Nephron progenitor cell (in vitro differentiated cells): ENCODE data around the gene OXER1.

Experiments
- DNase-seq: peaks from one replicate; pipeline ENCODE4 v3.0.0; 2021
- H3K27ac Mint-ChIP-seq: 2 replicates; pipeline ENCODE4 v1.8.0; 2021; ENCODE audit warnings: mild to moderate bottlenecking, moderate library complexity, mixed read lengths
- H3K27me3 Mint-ChIP-seq: 2 replicates; pipeline ENCODE4 v1.8.0; 2021; ENCODE audit warnings: mild to moderate bottlenecking, low read depth, mixed read lengths; ENCODE audit not compliant: poor library complexity
- H3K36me3 Mint-ChIP-seq: 2 replicates; pipeline ENCODE4 v1.8.0; 2021; ENCODE audit warnings: low read depth, mixed read lengths
- H3K4me1 Mint-ChIP-seq: 2 replicates; pipeline ENCODE4 v1.8.0; 2021; ENCODE audit warnings: mixed read lengths
- H3K4me3 Mint-ChIP-seq: 2 replicates; pipeline ENCODE4 v1.8.0; 2021; ENCODE audit warnings: mild to moderate bottlenecking, moderate library complexity, mixed read lengths
- H3K9me3 Mint-ChIP-seq: 2 replicates; pipeline ENCODE4 v1.8.0; 2021; ENCODE audit warnings: mild to moderate bottlenecking, moderate library complexity, mixed read lengths
- TF ChIP-seq, protein P1 (sequence below): fragments of 200-600 bp; sonication (generic); IDR thresholded peaks from 2 replicates; pipeline ENCODE4 v1.5.0; 2021; ENCODE audit warnings: antibody characterized with exemption

The OXER1 gene

DNA sequence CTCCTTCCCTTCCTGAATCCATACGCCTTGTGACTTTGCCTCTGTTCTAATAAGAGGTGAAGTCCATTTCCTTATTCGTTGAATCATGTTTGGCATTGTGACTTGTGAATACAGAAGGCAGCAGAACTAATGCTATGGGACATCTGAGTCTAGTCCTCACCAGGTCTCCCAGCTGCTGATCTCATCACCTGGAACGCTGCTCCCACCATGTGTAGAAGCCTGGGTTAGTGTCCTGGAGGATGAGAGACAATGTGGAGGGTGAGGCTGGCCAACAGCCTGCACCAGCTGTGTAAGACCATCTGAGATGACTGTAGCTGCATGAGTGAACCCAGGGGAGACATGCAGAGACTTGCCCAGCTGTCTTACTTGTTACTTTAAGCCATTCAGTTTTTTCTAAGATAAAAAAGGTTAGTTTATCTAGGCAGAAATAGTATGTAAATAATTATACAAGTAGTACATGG, 31.9 kb upstream of the OXER1 start:
- DNase-seq: no peak
- Mint-ChIP-seq H3K27ac (peak overlapping the region; percentile 12), H3K27me3 (peaks cover 27% of the 10 kb centered on the region), H3K4me1 (peaks cover 35% of the 10 kb centered on the region), H3K4me3 (no peak overlapping the region), H3K9me3 (peaks cover 15% of the 10 kb centered on the region), H3K36me3 (peaks cover 29% of the 10 kb centered on the region)
- TF ChIP-seq, protein P1, sequence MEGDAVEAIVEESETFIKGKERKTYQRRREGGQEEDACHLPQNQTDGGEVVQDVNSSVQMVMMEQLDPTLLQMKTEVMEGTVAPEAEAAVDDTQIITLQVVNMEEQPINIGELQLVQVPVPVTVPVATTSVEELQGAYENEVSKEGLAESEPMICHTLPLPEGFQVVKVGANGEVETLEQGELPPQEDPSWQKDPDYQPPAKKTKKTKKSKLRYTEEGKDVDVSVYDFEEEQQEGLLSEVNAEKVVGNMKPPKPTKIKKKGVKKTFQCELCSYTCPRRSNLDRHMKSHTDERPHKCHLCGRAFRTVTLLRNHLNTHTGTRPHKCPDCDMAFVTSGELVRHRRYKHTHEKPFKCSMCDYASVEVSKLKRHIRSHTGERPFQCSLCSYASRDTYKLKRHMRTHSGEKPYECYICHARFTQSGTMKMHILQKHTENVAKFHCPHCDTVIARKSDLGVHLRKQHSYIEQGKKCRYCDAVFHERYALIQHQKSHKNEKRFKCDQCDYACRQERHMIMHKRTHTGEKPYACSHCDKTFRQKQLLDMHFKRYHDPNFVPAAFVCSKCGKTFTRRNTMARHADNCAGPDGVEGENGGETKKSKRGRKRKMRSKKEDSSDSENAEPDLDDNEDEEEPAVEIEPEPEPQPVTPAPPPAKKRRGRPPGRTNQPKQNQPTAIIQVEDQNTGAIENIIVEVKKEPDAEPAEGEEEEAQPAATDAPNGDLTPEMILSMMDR: no peak

GRCh38 chr2:42795275-42795674, 31.3 kb upstream of the OXER1 start:
- H3K27ac Mint-ChIP-seq: no peak overlapping the region
- H3K4me1 Mint-ChIP-seq: peaks cover 39% of the 10 kb centered on the region
- TF ChIP-seq, protein P1: no peak
- H3K27me3 Mint-ChIP-seq: peaks cover 33% of the 10 kb centered on the region
- DNase-seq: no peak
- H3K36me3 Mint-ChIP-seq: peaks cover 29% of the 10 kb centered on the region
- peaks cover 15% of the 10 kb centered on the region for H3K9me3 Mint-ChIP-seq
- no peak overlapping the region for H3K4me3 Mint-ChIP-seq

DNA sequence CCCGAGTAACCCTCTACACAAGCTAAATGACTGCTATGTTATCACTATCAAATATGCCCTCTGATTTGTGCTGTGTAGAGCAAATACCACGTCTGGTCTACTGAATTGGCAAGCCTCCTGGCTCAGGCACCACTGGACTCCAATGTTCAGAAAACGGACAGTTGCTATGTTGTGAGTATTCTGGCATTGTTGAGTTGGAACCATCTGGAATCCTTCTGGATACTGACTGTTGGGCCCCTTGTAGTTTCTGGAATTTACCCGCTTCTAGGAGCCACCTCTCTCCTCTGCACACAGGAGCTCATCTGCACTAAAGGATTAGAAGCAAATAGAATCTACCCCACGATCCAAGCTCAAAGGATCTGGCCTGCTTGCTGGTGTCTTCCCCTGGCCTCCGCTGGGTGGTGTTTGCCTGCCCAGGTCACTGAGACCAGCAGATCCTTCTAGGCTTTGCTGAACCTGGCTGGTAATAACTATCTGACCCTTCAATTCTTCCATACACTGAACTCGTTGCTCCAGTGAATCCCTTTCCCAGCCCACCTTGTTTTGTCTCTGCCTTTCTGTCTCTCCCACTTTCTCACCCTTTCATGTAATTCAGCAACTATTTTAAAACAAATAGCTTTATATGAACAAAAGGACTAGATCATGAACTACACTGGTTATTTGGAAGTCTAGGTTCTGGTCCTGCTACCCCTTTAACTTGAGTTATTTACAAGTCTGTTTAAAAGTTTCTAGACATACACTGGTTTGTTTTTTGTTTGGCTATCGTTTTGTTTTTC, 30.5 kb upstream of the OXER1 start:
- Mint-ChIP-seq H3K27ac (no peak overlapping the region), H3K27me3 (peaks cover 36% of the 10 kb centered on the region), H3K4me3 (peak overlapping the region; percentile 72), H3K9me3 (peaks cover 15% of the 10 kb centered on the region), H3K4me1 (peaks cover 47% of the 10 kb centered on the region), H3K36me3 (peaks cover 29% of the 10 kb centered on the region)
- TF ChIP-seq, protein P1: peak; percentile 25
- peak; percentile 28 for DNase-seq

DNA sequence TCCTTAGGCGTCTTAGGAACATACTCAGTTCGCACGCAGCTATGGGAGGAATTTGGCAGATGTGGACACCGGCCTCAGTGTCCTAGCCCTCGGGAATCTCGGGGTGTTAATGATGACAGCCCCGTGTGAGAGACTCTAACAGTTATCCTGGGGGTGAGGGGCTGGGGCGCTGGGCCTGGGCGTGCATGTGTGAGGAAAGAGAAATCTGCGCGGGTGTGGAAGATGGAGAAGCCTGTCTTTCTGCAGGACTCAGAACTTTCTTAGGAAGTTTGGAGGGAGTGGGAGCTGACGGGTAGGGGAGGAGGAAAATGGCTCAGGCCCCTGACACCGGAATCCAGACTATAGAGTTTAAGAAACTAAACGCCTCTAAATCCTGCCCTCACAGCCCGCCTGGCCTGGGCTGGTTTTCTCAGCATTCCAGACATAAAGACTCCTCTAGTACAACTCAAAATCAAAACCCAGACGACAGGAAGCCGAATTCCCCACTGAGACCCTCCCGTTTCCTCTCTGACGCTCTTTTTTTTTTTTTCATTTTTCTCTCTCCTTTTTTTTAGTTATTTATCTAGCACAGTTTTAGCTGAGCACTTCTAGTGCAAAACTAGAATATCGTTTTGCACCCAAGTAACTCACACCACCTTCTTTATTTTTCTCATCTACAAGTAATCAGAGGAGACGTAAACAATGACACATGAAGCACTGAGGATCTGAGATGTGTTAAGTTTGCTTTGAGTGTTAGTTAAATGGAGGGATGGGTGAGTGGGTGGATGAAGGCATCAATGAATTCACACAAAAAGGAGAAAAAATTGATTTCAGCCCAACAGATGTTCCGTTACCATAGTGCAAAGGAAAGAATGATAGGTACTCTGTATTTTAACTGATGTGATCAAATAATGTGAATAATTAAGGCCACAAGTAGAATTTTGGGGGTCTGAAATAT, 29.7 kb upstream of the OXER1 start:
- Mint-ChIP-seq H3K27ac (peak overlapping the region; percentile 37), H3K4me3 (peak overlapping the region; percentile 72), H3K4me1 (peaks cover 52% of the 10 kb centered on the region), H3K27me3 (peaks cover 39% of the 10 kb centered on the region), H3K36me3 (peaks cover 29% of the 10 kb centered on the region), H3K9me3 (peaks cover 15% of the 10 kb centered on the region)
- no peak for DNase-seq
- TF ChIP-seq, protein P1: no peak

GRCh38 chr2:42792583-42793333, 28.8 kb upstream of the OXER1 start, which contains the start of gene HAAO:
Gene HAAO, minus strand, starts transcription at chr2:42792583. Its CDS starts 47 bp downstream, at chr2:42792536.
- DNase-seq: peak; percentile 75
- Mint-ChIP-seq H3K27ac (peak within 1 kb of the TSS; percentile 16), H3K9me3 (peaks cover 11% of the 10 kb centered on the region), H3K4me3 (peak within 1 kb of the TSS; percentile 82), H3K36me3 (peaks cover 29% of the 10 kb centered on the region), H3K4me1 (peaks cover 60% of the 10 kb centered on the region), H3K27me3 (peaks cover 41% of the 10 kb centered on the region)
- TF ChIP-seq, protein P1: peak; percentile 18
